ENCODE data around the gene TOM1L2.

Gene TOM1L2

GRCh38 chr17:17871913-17872312 lies 100.3 kb downstream of the TOM1L2 start:
- peak in 2 of 3 experiments; percentile 2 to 62 for DNase-seq

- DNase-seq = no peak
Observed at GRCh38 chr17:17870247-17870646, 102.0 kb downstream of the TOM1L2 start.

- peak in 1 of 3 experiments; percentile 4 for DNase-seq
Observed at GRCh38 chr17:17868641-17869522, 103.3 kb downstream of the TOM1L2 start.

- no peak for DNase-seq
Observed at GRCh38 chr17:17866897-17867296, 105.3 kb downstream of the TOM1L2 start.

DNA sequence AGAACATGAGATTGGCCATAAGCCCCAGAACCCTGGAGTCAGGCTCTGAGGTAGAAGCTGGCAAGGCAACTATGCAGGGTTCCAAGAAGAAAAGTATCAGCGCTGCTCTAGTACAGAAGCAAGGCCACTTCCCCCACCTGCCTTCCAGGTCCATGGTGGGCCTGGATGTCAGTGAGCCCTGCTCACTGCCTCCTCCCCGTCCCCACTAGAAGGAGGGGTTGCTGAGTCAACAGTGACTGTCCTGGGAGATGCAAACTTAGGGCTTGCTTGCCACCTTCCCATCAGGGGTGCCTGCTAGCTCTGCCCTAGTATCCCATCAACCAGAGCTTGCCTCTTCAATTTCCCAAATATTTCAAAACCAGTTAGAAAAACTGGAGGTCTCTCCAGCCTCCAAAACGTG lies 105.8 kb downstream of the TOM1L2 start:
- no peak for DNase-seq

DNA sequence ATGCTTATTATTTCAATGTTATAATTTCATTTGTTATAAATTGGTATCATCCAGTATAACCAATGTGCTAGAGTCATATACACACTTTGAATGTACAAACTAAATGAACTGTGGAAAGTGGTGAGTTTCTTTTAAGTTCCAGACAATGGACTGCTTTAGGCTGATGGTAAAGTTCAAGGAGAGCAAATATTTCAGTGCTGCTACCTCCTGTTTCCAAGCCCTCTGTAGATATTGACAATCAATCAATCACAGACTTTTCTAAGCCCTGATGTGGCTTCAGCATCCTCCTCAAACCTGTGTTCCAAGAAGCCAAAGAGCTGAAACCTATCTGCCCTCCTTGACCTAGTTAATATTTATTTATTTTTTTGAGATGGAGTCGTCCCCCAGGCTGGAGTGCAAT lies 107.2 kb downstream of the TOM1L2 start:
- DNase-seq = no peak

- DNase-seq = peak; percentile 6 to 31 (median 8)
Observed at GRCh38 chr17:17860766-17861107, 111.5 kb downstream of the TOM1L2 start.

GRCh38 chr17:17859909-17860765 lies 112.1 kb downstream of the TOM1L2 start:
- peak; percentile 16 to 71 (median 25) for DNase-seq

- DNase-seq = no peak
Observed at GRCh38 chr17:17857496-17857895, 114.7 kb downstream of the TOM1L2 start.

DNA sequence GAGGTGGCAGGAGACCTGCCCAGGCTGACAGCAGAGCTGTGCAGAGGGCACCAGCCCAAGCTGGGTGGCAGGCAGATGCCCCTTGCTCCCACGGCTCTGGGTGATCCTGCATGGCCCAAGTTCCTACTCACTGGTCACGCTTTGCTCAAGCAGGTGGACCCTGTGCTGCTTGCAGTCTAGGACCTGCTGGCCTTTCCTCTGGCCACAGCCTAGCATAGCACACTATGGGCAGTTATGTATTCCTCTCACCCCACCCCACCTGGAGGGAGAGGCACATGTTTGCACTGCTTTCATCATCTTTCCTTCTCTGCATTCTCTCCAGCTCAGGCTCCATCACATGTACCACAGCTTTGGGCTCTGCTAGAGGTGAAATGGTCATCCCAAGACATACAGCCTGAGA lies 115.8 kb downstream of the TOM1L2 start:
- no peak for DNase-seq

DNA sequence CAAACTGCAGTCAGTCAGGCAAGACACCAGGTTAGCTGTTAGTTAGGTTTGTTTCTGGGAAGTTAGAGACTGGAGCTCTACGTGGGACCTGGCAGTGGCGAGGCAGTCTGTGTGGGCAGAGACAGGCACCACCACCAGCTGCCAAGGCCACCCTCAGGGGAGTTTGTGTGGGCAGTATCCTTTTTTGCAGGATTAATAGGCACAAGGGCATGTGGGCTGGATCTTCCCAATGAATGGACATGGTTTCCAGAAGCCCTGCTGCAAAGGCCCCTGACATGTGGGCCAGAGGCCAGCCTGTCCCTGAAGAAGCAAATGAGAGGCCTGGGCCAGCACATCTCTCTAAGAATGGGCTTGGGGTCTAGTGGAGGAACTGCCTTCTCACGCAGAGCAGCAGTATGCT lies 116.2 kb downstream of the TOM1L2 start:
- no peak for DNase-seq

DNA sequence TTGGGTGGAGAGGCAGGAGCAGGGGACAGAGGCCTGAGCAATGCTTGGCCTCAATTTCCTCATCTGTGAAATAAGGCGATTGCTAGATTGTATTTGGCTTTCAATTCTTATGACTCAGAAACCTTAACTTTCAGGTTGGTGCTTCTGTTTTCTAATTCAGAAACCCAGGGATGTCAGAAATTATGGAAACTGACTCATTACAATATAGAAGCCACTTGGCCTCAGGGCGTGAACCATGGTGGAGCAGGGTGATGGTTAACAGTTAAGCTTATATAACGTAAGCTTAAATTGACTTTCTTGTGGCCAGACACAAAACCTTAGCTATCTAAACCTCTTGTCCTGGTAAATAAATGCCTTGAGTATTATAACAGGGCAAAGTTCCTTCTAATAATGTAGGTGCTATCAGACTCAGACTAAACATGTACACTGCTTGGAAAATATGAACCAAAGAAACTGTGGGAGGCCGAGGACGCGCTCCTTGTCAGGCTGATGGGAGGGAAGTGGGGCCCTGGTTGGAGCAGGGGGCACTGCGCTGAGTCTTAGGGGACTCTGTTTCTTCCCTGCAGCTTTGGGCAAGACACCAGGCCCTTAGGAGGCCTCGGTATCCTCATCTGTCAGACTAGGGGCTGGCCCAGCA lies 118.3 kb downstream of the TOM1L2 start:
- DNase-seq = no peak

DNA sequence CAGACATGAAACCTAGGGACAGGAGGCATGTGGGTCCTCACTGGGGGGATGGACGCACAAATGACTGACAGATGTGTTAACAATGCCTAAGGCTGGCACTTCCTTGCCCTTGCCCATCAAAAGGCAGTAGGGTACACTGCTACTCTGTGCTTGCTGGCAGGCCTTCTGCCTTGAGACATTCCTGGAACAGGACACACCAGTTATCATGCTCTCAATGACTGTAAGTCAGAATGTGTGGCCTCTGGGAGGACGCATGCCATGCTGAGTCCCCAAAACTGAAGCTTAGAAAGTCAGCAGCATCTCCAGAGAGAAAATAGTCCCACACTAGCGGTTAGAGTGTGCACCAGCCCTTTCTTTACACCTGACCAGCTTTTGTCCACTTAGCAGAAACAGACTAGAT lies 119.3 kb downstream of the TOM1L2 start:
- no peak for DNase-seq

DNA sequence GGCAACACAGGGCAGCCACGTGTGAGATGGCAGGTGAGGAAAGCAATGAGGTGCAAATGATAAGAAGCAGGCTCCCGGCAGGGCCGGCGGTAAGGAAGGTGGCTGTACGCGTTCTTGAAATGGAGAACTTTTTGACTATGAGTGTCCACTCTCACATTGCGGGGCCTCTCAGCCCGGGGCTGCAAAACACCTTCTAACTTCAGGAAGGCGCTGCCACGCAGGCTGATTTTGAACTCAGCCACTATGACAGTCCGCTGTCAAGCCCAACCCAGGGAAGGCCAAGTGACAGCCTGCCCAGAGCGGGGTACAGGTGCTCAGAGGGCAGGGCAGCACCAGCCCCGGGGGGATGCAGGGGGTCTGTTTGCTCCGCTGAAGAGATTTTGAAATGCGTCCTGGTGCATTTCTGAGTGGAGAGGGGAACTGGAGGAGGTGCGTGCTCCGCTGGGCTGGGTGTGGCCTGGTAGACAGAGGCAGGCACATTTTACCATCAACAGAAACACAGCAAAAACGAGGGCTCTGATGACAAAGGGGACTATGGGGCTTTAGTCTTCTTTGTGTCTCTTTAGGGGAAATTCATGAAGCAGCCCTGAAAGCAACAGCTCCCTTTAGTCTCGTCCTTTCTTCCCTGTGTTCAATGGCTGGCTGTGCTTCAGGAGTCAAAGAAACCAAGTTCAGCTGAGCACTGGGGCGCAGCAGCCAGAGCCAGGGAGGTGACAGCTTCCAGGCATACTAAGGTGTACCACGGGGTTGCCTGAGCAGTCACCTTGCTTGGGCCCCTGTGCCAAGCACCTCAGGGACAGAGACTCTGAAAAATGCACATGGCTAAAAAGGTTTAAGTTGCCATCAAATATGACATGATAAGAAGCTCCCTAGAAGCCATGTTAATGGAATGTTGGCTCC lies 120.8 kb downstream of the TOM1L2 start:
- DNase-seq = no peak

GRCh38 chr17:17849845-17850373 lies 122.3 kb downstream of the TOM1L2 start:
- DNase-seq = peak; percentile 30 to 60 (median 53)

DNA sequence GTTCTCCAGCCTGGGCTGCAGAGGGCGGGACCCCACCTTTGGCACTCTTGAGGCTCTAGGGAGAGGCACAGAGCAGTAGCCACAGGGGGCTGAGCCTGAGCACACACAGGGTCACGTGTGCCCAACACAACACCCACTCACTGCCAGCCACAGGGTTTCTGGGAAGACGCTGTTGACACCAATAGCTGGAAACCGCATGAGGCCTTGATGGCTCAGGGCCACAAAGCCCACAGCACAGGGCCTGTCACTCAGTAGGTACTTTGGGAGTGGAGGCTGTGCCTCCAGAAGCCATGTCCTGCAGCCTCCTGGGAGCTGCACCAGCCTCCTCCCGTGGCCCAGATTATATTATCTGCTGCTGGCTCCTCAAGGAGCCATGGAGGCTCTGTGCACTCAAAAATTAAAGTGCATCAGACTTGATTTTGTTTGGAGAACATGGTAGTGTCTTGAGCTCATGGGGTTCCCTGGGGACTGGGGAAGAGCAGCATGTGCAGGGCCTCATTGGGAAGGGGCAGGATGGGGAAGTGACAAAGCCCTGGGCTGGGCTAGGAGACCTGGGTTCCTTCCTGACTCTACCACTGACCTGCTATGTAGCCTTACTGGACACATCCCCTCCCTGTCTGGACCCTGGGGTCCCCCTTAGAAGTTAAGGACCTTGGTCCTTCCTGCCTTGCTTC lies 122.9 kb downstream of the TOM1L2 start:
- peak; percentile 30 to 60 (median 39) for DNase-seq

DNA sequence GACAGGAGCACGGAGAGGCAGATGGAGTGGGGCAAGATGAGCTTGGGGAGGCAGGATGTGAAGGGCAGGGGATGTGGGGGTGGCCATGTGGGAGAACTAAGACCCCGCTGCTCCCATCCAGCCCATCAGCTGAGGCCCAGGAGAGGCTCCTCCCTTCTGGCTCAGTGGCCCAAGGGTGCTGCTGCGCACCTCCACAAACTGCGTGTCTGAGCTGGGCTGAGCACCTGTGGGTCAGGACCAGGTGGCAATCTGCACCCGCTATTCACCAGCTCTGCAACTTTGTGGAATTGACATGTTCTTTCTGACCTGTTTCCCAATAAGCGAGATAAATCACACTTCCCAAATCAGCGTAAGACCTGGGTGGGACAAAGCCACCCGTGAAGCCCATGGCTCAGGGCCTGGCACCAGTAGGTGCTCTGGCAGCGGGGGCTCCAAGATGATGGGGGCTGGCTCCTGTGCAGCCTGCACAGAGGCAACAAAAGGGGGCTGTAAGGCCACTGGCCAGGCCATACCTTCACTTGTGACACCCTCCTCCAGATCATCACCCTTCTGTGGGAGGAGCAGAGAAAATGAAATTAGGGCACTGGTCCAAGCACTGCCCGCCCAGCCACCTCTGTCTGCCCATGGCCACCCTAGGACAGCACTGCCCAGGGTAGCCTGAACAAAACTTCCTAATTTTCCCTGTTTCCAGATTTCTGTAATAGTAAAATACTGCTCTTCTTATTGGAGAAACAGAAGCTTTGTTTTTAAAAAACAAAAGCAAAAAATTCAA lies 123.7 kb downstream of the TOM1L2 start:
- no peak for DNase-seq

GRCh38 chr17:17847726-17848125 lies 124.5 kb downstream of the TOM1L2 start:
- DNase-seq = no peak

GRCh38 chr17:17847118-17847689 lies 125.0 kb downstream of the TOM1L2 start:
- DNase-seq = no peak

DNA sequence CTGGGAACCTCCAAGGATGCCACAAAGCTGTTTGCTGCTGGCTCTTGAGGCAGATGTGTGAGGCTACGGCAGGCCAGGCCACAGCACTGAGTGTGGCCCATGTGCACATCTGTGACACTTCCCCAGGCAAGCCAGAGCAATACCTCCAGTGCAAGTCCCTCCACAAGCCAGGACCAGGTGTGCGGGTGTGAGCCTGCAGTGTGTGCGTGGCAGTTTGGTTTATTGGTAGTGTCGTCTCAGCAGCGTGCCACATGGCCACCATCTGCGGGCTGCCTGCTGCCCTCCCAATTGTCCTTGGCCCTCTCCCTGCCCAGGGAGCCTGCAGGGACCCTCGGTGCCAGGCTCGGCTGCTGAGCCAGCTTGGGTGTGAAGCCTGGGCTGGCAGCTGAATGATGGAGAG lies 125.6 kb downstream of the TOM1L2 start:
- DNase-seq = no peak

Measured in NCI-H1417 (cell line).